CD4-positive, alpha-beta T cell treated with Interferon gamma for 1 hour (primary cell): ENCODE measurements around the gene PLPPR5.
"Not testable (repeated sequence)": the region's sequence is repeated elsewhere in the genome, so short reads cannot be mapped to it uniquely, and the experiment has no call there.

Source experiments
- DNase-seq: peaks from one replicate; pipeline ENCODE4 v3.0.0-alpha.2; 2020

The PLPPR5 gene, protein sequence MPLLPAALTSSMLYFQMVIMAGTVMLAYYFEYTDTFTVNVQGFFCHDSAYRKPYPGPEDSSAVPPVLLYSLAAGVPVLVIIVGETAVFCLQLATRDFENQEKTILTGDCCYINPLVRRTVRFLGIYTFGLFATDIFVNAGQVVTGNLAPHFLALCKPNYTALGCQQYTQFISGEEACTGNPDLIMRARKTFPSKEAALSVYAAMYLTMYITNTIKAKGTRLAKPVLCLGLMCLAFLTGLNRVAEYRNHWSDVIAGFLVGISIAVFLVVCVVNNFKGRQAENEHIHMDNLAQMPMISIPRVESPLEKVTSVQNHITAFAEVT

DNA sequence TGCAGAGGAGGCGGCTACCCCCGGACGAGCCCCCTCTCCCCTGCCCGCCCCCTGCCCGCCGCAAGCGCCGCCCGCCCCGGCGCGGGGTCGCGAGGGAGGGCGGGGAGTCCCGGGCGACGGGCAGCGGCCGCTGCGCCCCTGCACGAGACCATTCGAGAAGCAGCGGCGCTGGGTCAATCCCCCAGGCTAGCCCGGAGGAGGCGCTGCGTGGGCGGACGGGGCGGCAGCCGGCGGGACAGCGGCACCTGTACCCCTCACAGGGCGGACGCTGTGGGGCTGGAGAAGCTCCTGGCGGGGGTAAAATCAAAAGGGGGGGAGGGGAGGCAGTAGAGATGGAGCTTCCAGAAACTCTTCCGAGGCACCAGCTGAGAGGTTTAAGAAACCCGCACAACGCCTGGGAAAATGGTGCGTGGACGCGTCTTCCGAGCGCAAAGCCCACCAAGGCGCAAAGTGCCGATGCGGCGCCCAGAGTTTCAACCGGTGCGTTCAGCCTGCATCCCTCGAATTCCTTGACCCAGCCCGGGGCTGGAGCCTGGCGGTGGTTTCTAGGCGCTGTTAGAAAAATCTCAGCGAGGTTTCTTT lies at the start of gene PLPPR5:
PLPPR5 (minus strand) TSS at position 1 of the 582 bp plus-strand sequence. CDS start 190 bp downstream, outside the sequence.
- DNase-seq: no peak

- no peak for DNase-seq
Observed at GRCh38 chr1:99051611-99052283, 47.1 kb upstream of the PLPPR5 start.

DNA sequence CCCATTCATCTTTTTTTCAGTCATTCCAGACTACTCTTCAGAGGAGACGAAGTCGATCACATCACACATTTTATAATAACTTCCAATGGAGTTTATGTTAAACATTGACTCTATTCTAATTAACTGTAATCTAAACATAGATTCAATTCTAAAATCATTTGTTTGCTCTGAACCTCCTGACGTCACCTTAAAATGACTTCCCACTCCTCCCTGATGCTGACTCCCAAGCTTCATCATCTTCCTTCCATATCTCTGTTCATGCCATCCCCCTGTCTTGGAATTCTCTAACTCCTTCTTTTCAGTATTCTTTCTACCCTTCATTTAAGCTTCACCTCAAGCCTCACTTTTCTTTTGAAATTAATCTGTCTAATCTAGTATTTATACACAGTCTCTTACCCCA lies 45.1 kb upstream of the PLPPR5 start:
- no peak for DNase-seq

DNA sequence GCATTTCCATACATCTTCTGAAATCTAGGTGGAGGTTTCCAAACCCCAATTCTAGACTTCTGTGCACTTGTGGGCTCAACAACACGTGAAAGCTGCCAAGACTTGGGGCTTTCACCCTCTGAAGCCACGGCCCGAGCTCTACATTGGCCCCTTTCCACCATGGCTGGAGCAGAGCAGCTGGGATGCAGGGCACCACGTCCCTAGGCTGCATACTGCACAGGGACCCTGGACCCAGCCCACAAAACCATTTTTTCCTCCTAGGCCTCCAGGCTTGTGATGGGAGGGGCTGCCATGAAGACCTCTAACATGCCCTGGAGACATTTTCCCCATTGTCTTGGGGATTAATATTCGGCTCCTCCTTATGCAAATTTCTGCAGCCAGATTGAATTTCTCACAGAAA lies 32.1 kb upstream of the PLPPR5 start:
- not testable (repeated sequence) for DNase-seq

DNA sequence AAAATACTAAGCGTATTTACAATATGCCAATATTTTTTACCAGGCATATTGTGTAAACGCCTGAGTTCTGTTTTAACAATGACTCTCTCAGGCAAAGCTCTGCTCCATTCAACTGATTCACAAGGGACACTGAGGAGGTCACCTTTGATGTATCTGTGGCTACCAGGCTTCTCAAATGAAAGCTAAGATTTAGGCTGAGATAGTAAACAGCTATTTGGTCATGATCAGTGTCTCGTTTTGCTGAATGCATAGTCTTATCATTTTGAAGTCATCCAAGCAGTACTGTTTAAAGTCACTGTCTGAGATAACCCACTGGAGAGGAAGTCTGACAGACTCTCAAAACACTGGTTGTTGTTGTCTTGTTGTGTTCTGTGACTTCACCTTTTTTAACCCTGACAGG lies 13.7 kb upstream of the PLPPR5 start:
- DNase-seq: no peak

DNA sequence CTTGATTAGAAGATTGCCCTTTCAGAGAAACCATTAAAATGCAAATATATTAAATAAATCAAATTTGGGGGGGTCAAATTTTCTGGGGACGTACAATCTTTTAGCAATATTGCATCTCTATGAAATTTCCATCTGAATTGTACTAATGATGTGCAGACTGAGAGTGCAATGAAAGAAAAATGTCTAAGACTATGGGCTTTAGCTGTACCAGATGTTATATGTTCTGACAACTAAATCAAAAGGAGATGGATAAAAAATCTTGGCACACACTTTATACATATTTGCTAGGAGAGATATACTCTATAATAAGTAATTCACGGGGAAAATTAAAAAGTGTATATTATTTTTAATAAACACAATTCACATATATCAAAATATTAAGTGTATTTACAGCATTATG lies 13.0 kb upstream of the PLPPR5 start:
- no peak for DNase-seq

DNA sequence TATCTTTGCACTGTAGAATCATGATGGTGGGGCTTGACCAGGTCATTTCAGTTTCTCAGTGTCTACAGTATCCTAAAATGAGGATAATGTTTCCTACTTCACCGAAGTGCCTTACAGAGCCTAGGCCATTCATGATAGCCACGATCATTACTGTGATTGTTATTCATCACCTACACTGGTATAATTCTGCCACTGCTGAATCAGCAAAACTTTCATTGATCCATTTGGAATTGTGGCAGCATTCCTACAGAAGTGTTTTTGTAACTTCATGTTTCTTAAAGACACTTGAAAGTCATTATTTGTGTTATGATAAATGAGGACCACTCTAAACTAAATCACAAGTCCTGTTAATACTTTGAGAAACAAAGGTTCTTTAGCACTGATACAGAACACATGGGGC lies 6.0 kb upstream of the PLPPR5 start:
- DNase-seq: no peak

DNA sequence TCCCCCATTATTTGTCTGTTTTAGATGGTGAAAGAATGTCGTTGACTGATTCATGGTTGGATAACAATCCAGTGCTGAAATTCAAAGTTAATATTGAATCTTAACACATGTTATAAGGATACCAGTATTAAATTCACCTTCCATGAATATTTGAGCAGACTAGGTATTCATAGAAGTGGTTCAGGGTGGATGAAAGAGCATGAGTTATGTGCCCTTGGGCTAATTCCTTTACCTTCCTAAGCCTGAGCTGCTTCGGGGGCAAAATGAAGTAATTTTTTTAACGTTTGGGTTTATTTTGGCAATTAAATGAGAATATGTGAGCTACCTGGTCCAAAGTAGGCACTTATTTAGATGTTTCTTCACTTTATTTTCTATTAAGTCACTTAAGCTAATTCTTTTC lies 2.7 kb upstream of the PLPPR5 start:
- no peak for DNase-seq

DNA sequence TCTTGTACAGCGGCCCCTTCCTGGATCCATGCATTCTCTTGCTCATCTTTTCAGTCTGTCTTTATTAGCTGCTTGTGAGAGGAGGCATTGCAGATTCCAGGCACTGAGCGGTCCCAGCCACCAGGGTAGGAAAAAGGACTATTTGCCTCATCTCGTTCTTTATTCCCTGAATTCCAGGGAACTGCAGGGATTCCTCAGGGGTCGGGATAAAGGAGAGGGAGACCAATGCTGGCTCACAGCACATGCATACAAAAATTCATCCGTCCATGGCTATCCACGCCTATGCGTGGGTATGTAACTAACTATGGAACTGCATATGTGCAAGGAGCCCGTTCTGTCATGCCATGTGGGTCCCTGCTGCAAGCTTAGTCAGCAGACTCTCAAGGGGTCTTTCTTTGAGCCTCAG lies 879 bp upstream of the PLPPR5 start:
- DNase-seq: no peak

DNA sequence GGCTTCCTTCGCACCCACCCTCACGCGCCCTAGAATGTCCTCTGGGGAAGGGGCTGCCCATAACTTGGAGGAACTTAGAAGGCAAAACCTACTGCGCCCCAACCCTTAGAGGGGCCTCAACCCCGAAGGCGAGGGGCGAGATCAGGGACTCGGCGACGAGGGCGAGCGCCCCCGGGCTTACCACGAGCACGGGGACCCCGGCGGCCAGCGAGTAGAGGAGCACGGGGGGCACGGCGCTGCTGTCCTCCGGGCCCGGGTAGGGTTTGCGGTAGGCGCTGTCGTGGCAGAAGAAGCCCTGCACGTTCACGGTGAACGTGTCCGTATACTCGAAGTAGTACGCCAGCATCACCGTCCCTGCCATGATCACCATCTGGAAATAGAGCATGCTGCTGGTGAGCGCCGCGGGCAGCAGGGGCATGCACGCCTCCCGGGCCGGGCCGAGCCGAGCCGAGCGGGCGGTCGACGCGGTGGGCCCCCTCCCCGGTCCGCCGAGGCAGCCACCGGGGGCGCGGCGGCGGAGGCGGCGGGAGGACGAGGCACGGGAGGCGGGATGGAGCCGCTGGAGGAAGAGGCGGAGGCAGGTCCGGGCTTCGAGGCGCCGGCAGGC lies 304 bp downstream of the PLPPR5 start:
- DNase-seq: no peak

DNA sequence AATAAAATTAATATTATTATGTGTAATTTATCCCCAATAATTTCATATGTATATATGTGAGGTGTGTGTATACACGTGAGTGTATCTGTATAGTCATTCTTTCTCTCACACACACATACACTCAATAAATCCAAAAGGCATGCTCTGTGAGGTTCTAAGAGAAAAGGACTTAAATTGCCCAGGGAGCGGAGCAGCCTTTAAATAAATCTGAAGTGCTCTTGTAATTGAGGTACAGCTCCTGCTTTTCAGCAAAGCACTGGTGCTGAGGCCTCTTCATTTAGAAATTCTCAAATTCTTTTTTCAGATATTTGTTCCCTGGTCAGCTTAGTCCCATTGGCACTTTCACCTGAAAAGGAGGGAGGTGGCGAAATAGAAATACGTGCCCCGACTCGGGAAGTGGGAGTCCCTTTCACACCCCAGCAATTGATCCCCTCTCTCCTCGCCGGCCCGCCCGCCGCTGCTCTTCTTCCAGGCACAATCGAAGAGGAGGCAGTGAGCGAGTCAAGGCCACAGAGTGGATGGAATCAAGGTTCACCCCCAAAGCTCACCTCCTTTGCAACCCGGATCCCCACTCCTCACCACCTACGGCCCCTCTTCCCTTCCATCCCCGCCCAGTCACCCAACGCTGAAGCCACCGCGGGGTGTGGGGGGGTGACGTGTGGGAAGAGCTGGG lies 944 bp downstream of the PLPPR5 start:
- no peak for DNase-seq

DNA sequence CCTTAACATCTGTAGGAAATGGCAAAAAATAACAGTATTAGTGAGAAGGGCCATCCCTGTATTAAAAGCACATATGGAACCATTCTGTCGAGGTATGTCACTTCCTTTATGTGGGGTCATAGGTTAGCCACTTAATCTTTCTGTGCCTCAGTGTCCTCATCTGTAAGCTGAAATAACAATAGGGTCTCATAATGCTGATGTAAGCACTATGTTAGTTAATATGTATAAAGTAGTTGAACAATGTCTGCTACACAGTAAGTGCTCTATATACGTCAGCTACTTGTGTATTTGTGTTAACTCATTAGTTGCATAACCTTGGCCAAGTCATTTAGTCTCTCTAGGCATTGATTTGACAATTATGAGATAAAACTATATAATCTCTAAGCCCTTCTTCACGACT lies 11.8 kb downstream of the PLPPR5 start:
- no peak for DNase-seq

DNA sequence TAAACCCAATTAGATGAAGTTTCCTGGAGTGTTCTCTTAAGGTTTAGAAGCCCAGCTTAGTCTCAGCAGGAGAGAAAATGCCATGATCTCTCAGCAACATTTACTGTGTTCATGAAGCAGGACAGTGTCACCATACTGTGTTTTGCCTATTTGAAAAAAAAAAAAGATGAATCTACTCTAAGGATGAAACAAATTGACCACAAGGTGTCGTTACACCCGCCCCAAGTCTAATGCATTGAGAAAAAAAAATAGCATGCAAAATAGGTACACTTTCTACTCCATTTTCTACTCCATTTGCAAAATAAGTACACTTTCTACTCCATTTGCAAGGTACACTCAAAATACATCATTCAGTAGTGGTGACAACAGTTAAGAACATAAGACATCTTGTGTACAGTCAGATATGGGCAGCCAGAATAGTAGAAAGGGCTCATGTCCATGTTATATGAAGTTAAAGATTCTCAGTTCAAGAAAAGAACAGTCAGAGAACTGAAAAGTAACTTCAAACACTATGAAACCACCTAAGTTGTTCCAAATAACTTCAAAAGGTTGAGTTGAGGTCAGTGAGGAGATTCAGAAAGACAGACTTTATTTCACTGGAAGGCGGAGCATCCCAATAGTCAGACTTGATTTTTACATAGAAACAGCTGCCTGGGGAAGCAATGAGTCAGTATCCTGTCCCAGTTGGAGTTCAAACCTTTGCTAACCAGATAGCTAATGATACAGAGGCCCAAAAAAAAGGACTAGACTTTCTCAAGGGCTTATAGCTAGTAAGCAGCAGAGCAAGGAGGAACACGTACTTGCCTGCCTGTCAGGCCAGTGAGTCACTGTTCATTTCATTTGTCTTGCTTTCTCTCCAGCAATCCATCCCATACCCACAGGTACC lies 13.3 kb downstream of the PLPPR5 start:
- DNase-seq: no peak

- no peak for DNase-seq
Observed at GRCh38 chr1:98989556-98989907, 15.1 kb downstream of the PLPPR5 start.

DNA sequence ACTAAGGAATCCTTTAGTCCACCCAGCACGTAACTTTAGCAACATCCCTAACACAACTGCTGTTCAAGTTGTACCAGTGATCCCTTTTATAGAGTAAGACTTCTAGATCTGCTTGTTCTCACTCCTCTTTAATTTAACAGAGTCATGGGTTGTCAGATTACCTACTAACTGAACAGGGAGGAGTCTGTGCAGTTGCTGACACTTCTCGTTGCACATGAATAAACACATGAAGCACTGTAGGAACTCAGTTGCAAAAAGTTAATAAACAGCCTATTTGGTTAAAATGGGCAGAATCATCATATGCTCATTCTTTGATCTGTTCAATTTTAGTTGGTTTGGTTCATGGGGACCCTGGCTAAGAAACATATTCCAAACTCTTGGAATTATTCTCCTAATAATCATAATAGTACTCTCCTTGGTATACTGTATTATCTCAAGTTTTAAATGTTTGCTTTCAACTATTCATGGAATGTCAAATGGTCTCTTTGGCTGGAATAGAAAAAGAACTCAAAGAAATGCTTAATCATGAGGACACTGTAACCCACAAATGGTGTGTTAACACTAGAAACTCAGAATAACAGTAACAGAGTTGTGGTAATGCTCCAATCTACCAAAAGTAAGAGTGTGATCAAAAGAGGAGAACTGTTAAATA lies 15.6 kb downstream of the PLPPR5 start:
- DNase-seq: no peak

DNA sequence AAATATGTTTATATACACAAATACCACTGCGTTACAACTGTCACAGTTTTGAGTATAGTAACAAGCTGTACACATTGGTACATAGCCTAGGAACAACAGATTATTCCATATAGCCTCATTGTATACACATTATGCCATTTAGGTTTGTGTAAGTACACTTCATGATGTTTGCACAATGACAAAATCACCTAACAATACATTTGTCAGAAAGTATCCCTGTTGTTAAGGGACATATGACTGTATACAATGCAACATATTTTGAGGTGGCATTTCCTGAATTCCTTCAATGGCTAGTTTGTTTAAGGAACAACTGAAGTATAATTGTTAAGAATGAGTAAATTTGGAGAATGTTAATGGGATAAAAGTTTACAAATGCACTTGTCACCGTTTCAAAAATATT lies 19.0 kb downstream of the PLPPR5 start:
- DNase-seq: no peak

DNA sequence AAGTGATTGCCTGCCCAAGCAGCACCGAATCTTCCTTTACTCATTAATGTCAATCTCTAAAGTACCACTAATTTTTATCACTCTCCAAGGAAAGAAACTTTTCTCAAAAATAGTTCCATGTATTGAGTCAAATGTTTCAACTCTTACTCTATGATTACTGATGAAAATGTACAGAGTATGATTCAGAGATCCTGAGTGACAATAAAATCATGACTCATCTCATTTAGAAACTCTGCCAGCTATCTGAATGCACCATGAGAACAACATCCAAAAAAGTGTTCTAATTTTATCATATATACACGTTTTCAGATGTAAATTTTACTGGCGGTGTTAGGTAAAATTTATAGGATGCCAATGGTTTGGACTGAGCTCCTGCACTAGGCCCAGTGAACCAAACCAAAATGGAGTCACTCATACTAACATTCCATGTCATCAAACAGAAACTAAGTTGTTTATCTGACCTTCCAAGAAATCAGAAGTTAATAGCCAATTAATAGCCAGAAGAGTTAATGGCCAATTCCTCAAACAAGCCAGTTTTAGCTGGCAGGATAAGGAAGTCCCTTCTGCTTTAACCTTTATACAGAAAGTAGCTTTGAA lies 22.6 kb downstream of the PLPPR5 start:
- DNase-seq: no peak

- no peak for DNase-seq
Observed at GRCh38 chr1:98979463-98979862, 25.2 kb downstream of the PLPPR5 start.

GRCh38 chr1:98975810-98976209 lies 28.9 kb downstream of the PLPPR5 start:
- no peak for DNase-seq

DNA sequence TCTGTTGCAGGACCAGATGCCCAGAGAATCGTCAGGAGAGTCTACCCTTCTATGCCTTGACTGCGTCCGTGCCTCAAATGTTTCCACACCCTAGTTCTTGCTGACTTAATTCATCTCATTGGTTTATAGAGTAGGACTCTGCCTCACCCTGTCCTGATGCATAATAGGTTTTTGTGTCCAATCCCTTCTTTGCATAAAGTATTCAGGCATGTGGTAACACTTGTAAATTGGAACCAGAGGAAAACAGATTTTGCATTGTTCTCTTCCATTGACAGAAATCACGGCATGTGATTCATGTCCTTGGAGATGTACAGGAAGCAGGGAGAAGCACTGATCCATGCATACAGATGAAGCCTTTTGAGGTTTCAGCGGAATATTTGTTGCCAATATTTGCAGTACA lies 29.5 kb downstream of the PLPPR5 start:
- no peak for DNase-seq

GRCh38 chr1:98969798-98970490 lies 34.7 kb downstream of the PLPPR5 start:
- no peak for DNase-seq
